Calu3 (cell line): ENCODE measurements around the gene TWIST2. TPM values are rescaled to one million over a fixed set of nuclear protein-coding genes. Genes with fewer than 3 reads are reported as not detected.

Experiments
- BruUV-seq: library from RNA; stranded (reverse); fragments of 400-500 nt; replicated peaks from 2 replicates; lab custom pipeline; 2021; lab: Mats Ljungman, UMichigan
- CTCF ChIA-PET: fragments of 300-600 bp; sonication (Branson Sonifier 250); formaldehyde crosslinking; loops from one replicate; lab custom pipeline; 2022; ENCODE audit warnings: antibody characterized with exemption; lab: Charles Lee
- DNase-seq: peaks from one replicate; pipeline ENCODE4 v3.0.0; 2022
- H3K27ac Mint-ChIP-seq: one replicate; pipeline ENCODE4 v1.8.0; 2022; ENCODE audit warnings: mixed read lengths; ENCODE audit not compliant: unreplicated experiment
- H3K27me3 Mint-ChIP-seq: one replicate; pipeline ENCODE4 v1.8.0; 2022; ENCODE audit warnings: mixed read lengths; ENCODE audit not compliant: unreplicated experiment
- H3K36me3 Mint-ChIP-seq: one replicate; pipeline ENCODE4 v1.8.0; 2022; ENCODE audit warnings: mild to moderate bottlenecking, moderate library complexity, mixed read lengths; ENCODE audit not compliant: insufficient read depth, unreplicated experiment
- H3K4me1 Mint-ChIP-seq: one replicate; pipeline ENCODE4 v1.8.0; 2022; ENCODE audit warnings: mild to moderate bottlenecking, low read depth, mixed read lengths; ENCODE audit not compliant: unreplicated experiment
- H3K4me3 Mint-ChIP-seq: one replicate; pipeline ENCODE4 v1.8.0; 2022; ENCODE audit warnings: mild to moderate bottlenecking, low read depth, moderate library complexity, mixed read lengths; ENCODE audit not compliant: unreplicated experiment
- H3K9me3 Mint-ChIP-seq: one replicate; pipeline ENCODE4 v1.8.0; 2022; ENCODE audit warnings: low read depth, mixed read lengths; ENCODE audit not compliant: unreplicated experiment
- CTCF ChIP-seq: fragments of 200-600 bp; IDR thresholded peaks from one replicate; pipeline ENCODE4 v1.8.0; 2022; ENCODE audit warnings: antibody characterized with exemption; ENCODE audit not compliant: unreplicated experiment
- intact Hi-C: fragments of 100-400 bp; cut with micrococcal nuclease; formaldehyde crosslinking; loops from one replicate; pipeline ENCODE4 v1.10.0; 2022; ENCODE audit not compliant: unreplicated experiment
- total RNA-seq: library from RNA; stranded (reverse); gene quantifications from 2 replicates; pipeline ENCODE4 v1.2.3, GENCODE V29; 2022

TWIST2 gene
- total RNA-seq, 1 experiment from 2014 or later = not detected

- intact Hi-C loops = no loop called here
- Mint-ChIP-seq H3K36me3 (no peaks in the 10 kb centered on the region), H3K4me1 (no peaks in the 10 kb centered on the region), H3K4me3 (no peak overlapping the region), H3K27ac (no peak overlapping the region), H3K9me3 (no peaks in the 10 kb centered on the region), H3K27me3 (peaks cover 100% of the 10 kb centered on the region)
- no TSS peak for BruUV-seq
- no peak for DNase-seq
- CTCF ChIA-PET = no interaction called here
- TF ChIP-seq CTCF = no peak
Measured at GRCh38 chr2:238925816-238926521, 78.1 kb downstream of the TWIST2 start.

- no TSS peak for BruUV-seq
- Mint-ChIP-seq H3K9me3 (peaks cover 5% of the 10 kb centered on the region), H3K4me3 (no peak overlapping the region), H3K27ac (no peak overlapping the region), H3K27me3 (peaks cover 100% of the 10 kb centered on the region), H3K4me1 (no peaks in the 10 kb centered on the region), H3K36me3 (no peaks in the 10 kb centered on the region)
- no peak for DNase-seq
- CTCF ChIA-PET = no interaction called here
- intact Hi-C loops = no loop called here
- TF ChIP-seq CTCF = no peak
Measured at GRCh38 chr2:238926761-238927611, 79.1 kb downstream of the TWIST2 start.

- DNase-seq = no peak
- BruUV-seq = no TSS peak
- Mint-ChIP-seq H3K27ac (no peak overlapping the region), H3K4me1 (no peaks in the 10 kb centered on the region), H3K36me3 (no peaks in the 10 kb centered on the region), H3K4me3 (no peak overlapping the region), H3K9me3 (peaks cover 5% of the 10 kb centered on the region), H3K27me3 (peaks cover 94% of the 10 kb centered on the region)
- intact Hi-C loops = no loop called here
- CTCF ChIA-PET = no interaction called here
- TF ChIP-seq CTCF = no peak
Measured at GRCh38 chr2:238927746-238928519, 80.0 kb downstream of the TWIST2 start.

- no peak overlapping the region for H3K27ac Mint-ChIP-seq
- no peaks in the 10 kb centered on the region for H3K4me1 Mint-ChIP-seq
- intact Hi-C loops = no loop called here
Measured at GRCh38 chr2:238928520-238929241, 80.8 kb downstream of the TWIST2 start.

More at GRCh38 chr2:238928520-238929241, 80.8 kb downstream of the TWIST2 start:
- peaks cover 89% of the 10 kb centered on the region for H3K27me3 Mint-ChIP-seq
- no peak for TF ChIP-seq CTCF
- no peaks in the 10 kb centered on the region for H3K36me3 Mint-ChIP-seq
- CTCF ChIA-PET = no interaction called here
- H3K9me3 Mint-ChIP-seq = peaks cover 5% of the 10 kb centered on the region
- DNase-seq = no peak
- BruUV-seq = no TSS peak
- no peak overlapping the region for H3K4me3 Mint-ChIP-seq
